GM12878 (cell line): ENCODE measurements around the gene SEM1. TPM values are rescaled to one million over a fixed set of nuclear protein-coding genes. Genes with fewer than 3 reads are reported as not detected.

Experiments used
- ATAC-seq: fragments of 200-7000 bp; cut with Tn5 transposase; 3 replicates; pipeline ENCODE4 v1.9.1; 2020; ENCODE audit warnings: mild to moderate bottlenecking, moderate library complexity
- BruUV-seq: library from RNA; stranded (reverse); fragments of 400-500 nt; replicated peaks from 2 replicates; lab custom pipeline; 2021; lab: Mats Ljungman, UMichigan
- CTCF ChIA-PET: fragments of 300-600 bp; sonication (Branson Sonifier 250); formaldehyde crosslinking; extraction: SDS; loops from one replicate; lab custom pipeline; 2021; ENCODE audit warnings: inconsistent platforms; lab: Yijun Ruan, JAX
- POLR2A ChIA-PET: fragments of 350-600 bp; formaldehyde crosslinking; extraction: SDS; loops from one replicate; lab custom pipeline; 2021; ENCODE audit warnings: inconsistent platforms; lab: Charles Lee
- RAD21 ChIA-PET: fragments of 300-600 bp; sonication (Branson Sonifier 250); formaldehyde crosslinking; loops from one replicate; lab custom pipeline; 2023; ENCODE audit warnings: antibody characterized with exemption; ENCODE audit not compliant: unreplicated experiment; lab: Charles Lee
- SMC1A ChIA-PET: fragments of 300-600 bp; sonication (Branson Sonifier 250); formaldehyde crosslinking; loops from one replicate; lab custom pipeline; 2023; ENCODE audit not compliant: unreplicated experiment, uncharacterized antibody; lab: Charles Lee
- DNase-seq: peaks from one replicate; pipeline ENCODE4 v3.0.0-alpha.2; 2011; ENCODE audit warnings: low read depth, low spot score
- FAIRE-seq: peaks from 3 replicates; lab custom pipeline; 2011; peaks lifted over from hg19 to GRCh38; lab: Jason Lieb, UNC
- H2AFZ ChIP-seq: 2 replicates; pipeline ENCODE4 v1.6.0; 2011; ENCODE audit warnings: low read depth, low read length, control low read depth; ENCODE audit not compliant: control insufficient read depth
- H3K27ac ChIP-seq: 2 replicates; pipeline ENCODE4 v1.5.1; 2011; ENCODE audit warnings: control low read depth; ENCODE audit not compliant: control insufficient read depth, insufficient read depth
- H3K27me3 ChIP-seq, 2 experiments: replicated peaks in 1 of 2; 2 replicates each; pipeline versions ENCODE4 v1.6.0 to v1.6.1; 2011; ENCODE audit warnings: low read length in 1 of 2; ENCODE audit not compliant: control insufficient read depth in 2 of 2, insufficient read depth in 2 of 2
- H3K36me3 ChIP-seq, 2 experiments: 2 replicates each; pipeline ENCODE4 v1.5.1; 2011; ENCODE audit warnings: low read length in 1 of 2; ENCODE audit not compliant: control insufficient read depth in 2 of 2, insufficient read depth in 2 of 2
- H3K4me1 ChIP-seq: 2 replicates; pipeline ENCODE4 v1.6.1; 2011; ENCODE audit warnings: mild to moderate bottlenecking, low read length, moderate library complexity, mixed read lengths; ENCODE audit not compliant: control insufficient read depth, insufficient read depth
- H3K4me2 ChIP-seq: 2 replicates; pipeline ENCODE4 v1.6.0; 2011; ENCODE audit warnings: control low read depth; ENCODE audit not compliant: control insufficient read depth, insufficient read depth
- H3K4me3 ChIP-seq: fragments of 200-600 bp; sonication (generic); 2 replicates; pipeline ENCODE4 v1.5.1; 2016
- H3K79me2 ChIP-seq: 2 replicates; pipeline ENCODE4 v1.6.0; 2011; ENCODE audit warnings: low read length; ENCODE audit not compliant: control insufficient read depth, insufficient read depth
- H3K9ac ChIP-seq: 2 replicates; pipeline ENCODE4 v1.8.0; 2011; ENCODE audit warnings: low read length, control low read depth, mixed read lengths; ENCODE audit not compliant: control insufficient read depth, insufficient read depth
- H3K9me3 ChIP-seq: replicated peaks from 3 replicates; pipeline ENCODE4 v1.5.1; 2011; ENCODE audit warnings: mild to moderate bottlenecking, low read length; ENCODE audit not compliant: control insufficient read depth, insufficient read depth
- H4K20me1 ChIP-seq: 2 replicates; pipeline ENCODE4 v1.6.0; 2011; ENCODE audit not compliant: control insufficient read depth, insufficient read depth
- ATF7 ChIP-seq: fragments of 450-650 bp; IDR thresholded peaks from 2 replicates; pipeline ENCODE4 v1.6.1; 2016; ENCODE audit warnings: low read depth, mild to moderate bottlenecking
- CBFB ChIP-seq: IDR thresholded peaks from 2 replicates; pipeline ENCODE4 v1.6.1; 2016; ENCODE audit warnings: antibody characterized with exemption, low read depth
- CREM ChIP-seq: IDR thresholded peaks from 2 replicates; pipeline ENCODE4 v1.6.1; 2014; ENCODE audit warnings: antibody characterized with exemption, low read depth
- ESRRA ChIP-seq: IDR thresholded peaks from 2 replicates; pipeline ENCODE4 v1.6.1; 2012; ENCODE audit warnings: mild to moderate bottlenecking, low read length, improper control_type of control experiment
- NKRF ChIP-seq: fragments of 450-650 bp; conservative IDR thresholded peaks from 2 replicates; pipeline ENCODE4 v1.6.1; 2017; ENCODE audit warnings: mild to moderate bottlenecking, moderate library complexity
- NRF1 ChIP-seq: conservative IDR thresholded peaks from 2 replicates; pipeline ENCODE4 v1.6.1; 2011; ENCODE audit warnings: mild to moderate bottlenecking, low read depth, low read length, improper control_type of control experiment
- RFX5 ChIP-seq: IDR thresholded peaks from 2 replicates; pipeline ENCODE4 v1.6.1; 2011; ENCODE audit warnings: low read depth, low read length, improper control_type of control experiment
- SKIL ChIP-seq: fragments of 450-650 bp; IDR thresholded peaks from 2 replicates; pipeline ENCODE4 v1.6.1; 2017; ENCODE audit warnings: mild to moderate bottlenecking, low read depth, inconsistent platforms; ENCODE audit not compliant: poor library complexity, severe bottlenecking
- SREBF2 ChIP-seq: IDR thresholded peaks from 2 replicates; pipeline ENCODE4 v1.6.1; 2012; ENCODE audit warnings: mild to moderate bottlenecking, low read length
- SRF ChIP-seq, 2 experiments: IDR thresholded peaks; 2 replicates each; pipeline ENCODE4 v1.6.1; 2011; ENCODE audit warnings: low read depth in 2 of 2, low read length in 2 of 2, mild to moderate bottlenecking in 1 of 2, moderate library complexity in 1 of 2
- STAT1 ChIP-seq: fragments of 450-650 bp; conservative IDR thresholded peaks from 2 replicates; pipeline ENCODE4 v1.6.1; 2014; ENCODE audit warnings: antibody characterized with exemption, mild to moderate bottlenecking
- YBX1 ChIP-seq: fragments of 450-650 bp; IDR thresholded peaks from 2 replicates; pipeline ENCODE4 v1.6.1; 2016; ENCODE audit warnings: antibody characterized with exemption
- ZBTB4 ChIP-seq: fragments of 450-650 bp; formaldehyde crosslinking; IDR thresholded peaks from 2 replicates; pipeline ENCODE4 v1.4.0; 2022; ENCODE audit warnings: mild to moderate bottlenecking, moderate library complexity
- WGBS: methylation state at CpG from one replicate; pipeline ENCODE4 v1.1.6; 2016; ENCODE audit warnings: low lambda C conversion rate; ENCODE audit not compliant: insufficient replicate concordance, insufficient coverage; ENCODE audit errors: missing lambda C conversion rate; 5-methylcytosine and 5-hydroxymethylcytosine counted together
- in situ Hi-C: fragments of 300-500 bp; cut with MboI; formaldehyde crosslinking; loops from 9 replicates; pipeline ENCODE4 v1.14.3; 2018; ENCODE audit warnings: mixed read lengths
- intact Hi-C: fragments of 100-400 bp; cut with micrococcal nuclease; formaldehyde crosslinking; loops from one replicate; pipeline ENCODE4 v1.14.2; 2022; ENCODE audit not compliant: unreplicated experiment
- polyA plus RNA-seq, 11 experiments: library from polyadenylated mRNA; depleted of rRNA in 4 of 11; unstranded in 6 of 11; stranded (reverse) in 5 of 11; fragments of >200 nt; fragmentation: Nextera tagmentation in 4 of 11; fragmentation: Illumina TruSeq in 1 of 11; extraction: Ambion mirVana in 4 of 11; extraction: Trizol in 1 of 11; gene quantifications; 1 replicate in 1 of 11; 2 replicates in 10 of 11; pipeline versions ENCODE4 v1.2.1 to v1.2.3, GENCODE V29; 2011 to 2016; ENCODE audit warnings: inconsistent platforms in 2 of 11, missing spikeins in 2 of 11, low read depth in 1 of 11
- total RNA-seq, 4 experiments: library from RNA; depleted of rRNA in 3 of 4; stranded (reverse); fragments of >200 nt in 3 of 4; fragmentation: Illumina TruSeq in 1 of 4; extraction: Trizol in 1 of 4; gene quantifications; 2 replicates each; pipeline versions ENCODE4 v1.2.1 to v1.2.3, GENCODE V29; 2013 to 2021

SEM1 gene
- total and polyA plus RNA-seq, 10 of the 15 experiments (the other 5 are each of a cell fraction or from before 2014, with no cell fraction given), result 44.6 to 606 (median 356) TPM

- TF ChIP-seq NKRF (no peak), RFX5 (no peak), CREM (no peak), ESRRA (no peak), NRF1 (no peak), YBX1 (no peak), STAT1 (no peak)
Measured at GRCh38 chr7:96710544-96710943, 898 bp upstream of the SEM1 start (continued).

- H4K20me1 ChIP-seq, result no peaks in the 10 kb centered on the region
- WGBS, result 65% methylated on average over 5 of the region's 5 CpGs
- peak overlapping the region; percentile 76 for H3K4me2 ChIP-seq
- peak; percentile 13 for ATAC-seq
- ChIA-PET CTCF (interaction anchor here (1.0 kb wide), 1 partner anchor 9 kb away, joined by 3 read pairs; no protein-coding TSS in a partner anchor), POLR2A (no interaction called here), RAD21 (no interaction called here), SMC1A (interaction anchor here (2.1 kb wide), 1 partner anchor 23 kb away, joined by 4 read pairs; no protein-coding TSS in a partner anchor)
- H3K79me2 ChIP-seq, result peaks cover 43% of the 10 kb centered on the region
- in situ Hi-C loops, result no loop called here
- peak overlapping the region; percentile 78 for H3K27ac ChIP-seq
- H3K36me3 ChIP-seq, result peaks cover 0 to 3% of the 10 kb centered on the region in 2 experiments; a peak in 2 of 4 replicates
- FAIRE-seq, result no peak
- H3K9ac ChIP-seq, result peak overlapping the region; percentile 80
- no peaks in the 10 kb centered on the region; the same call in 1 of the 2 replicates for H3K4me1 ChIP-seq
- no peak for TF ChIP-seq SREBF2
- TF ChIP-seq SRF (IDR thresholded peaks at IDR 0.05; ENCODE audit: low read depth in 2 of 2, low read length in 2 of 2), result no peak
- TF ChIP-seq CBFB, result no peak
- no peak for TF ChIP-seq ATF7
- no peak for TF ChIP-seq ZBTB4 (CRISPR knock-in tag)
- TF ChIP-seq SKIL, result no peak
- no TSS peak for BruUV-seq
- intact Hi-C loops, result loop anchor here (10.0 kb wide), 1 partner anchor 384 kb away; the partner anchor contains the start of gene SLC25A13
- H3K9me3 ChIP-seq, result peaks cover 3% of the 10 kb centered on the region; the same call in 2 of the 3 replicates
- no peak for DNase-seq
- H3K27me3 ChIP-seq, result no peaks in the 10 kb centered on the region
- peak overlapping the region; percentile 90 for H3K4me3 ChIP-seq
- H2AFZ ChIP-seq, result peak overlapping the region; percentile 84
Measured at GRCh38 chr7:96708872-96709271, 774 bp downstream of the SEM1 start.
